GM19240 (cell line): ENCODE data around the gene SELENOT.
"Not testable (repeated sequence)": the region's sequence is repeated elsewhere in the genome, so short reads cannot be mapped to it uniquely, and the experiment has no call there.

ENCODE experiments used
- DNase-seq: peaks from one replicate; pipeline ENCODE4 v3.0.0; 2011; ENCODE audit warnings: low spot score; ENCODE audit not compliant: insufficient read length

Gene SELENOT

DNA sequence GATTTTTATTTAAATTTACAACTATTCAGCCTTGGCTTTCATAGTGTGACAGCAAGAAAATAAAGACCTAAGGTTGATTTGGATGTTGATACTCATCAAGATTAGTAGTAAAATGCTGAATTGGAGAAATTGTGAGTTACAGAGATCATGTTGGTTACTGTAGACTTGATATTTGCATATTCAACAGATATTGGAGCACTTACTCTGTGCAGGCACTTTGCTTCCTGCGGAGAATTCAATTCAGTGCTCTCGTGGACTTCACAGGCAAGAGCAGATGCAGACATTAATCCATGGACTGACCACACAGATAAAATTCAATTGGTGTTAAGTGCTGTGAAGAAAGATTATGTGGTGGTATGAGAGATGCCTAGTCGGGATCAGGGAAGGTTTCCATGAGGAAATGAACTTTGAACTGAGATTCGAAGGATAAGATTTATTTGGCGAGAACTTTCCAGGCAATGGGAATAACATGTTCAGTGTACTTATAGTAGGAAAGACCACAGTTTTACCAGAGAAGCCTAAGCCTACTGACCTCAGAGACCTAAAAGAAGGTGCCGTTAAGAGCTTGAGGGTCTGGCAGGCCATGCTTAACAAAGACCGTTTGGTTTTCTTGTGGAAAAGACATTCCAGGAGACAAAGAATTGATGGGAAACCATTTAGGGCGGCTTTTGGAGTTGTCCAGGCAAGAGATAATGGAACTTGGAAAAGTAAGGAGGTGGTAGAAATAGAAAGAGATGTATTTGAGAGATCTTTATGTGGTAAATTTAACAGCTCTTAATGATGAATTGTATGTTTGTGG lies 4.3 kb downstream of the SELENOT start:
- DNase-seq: no peak

DNA sequence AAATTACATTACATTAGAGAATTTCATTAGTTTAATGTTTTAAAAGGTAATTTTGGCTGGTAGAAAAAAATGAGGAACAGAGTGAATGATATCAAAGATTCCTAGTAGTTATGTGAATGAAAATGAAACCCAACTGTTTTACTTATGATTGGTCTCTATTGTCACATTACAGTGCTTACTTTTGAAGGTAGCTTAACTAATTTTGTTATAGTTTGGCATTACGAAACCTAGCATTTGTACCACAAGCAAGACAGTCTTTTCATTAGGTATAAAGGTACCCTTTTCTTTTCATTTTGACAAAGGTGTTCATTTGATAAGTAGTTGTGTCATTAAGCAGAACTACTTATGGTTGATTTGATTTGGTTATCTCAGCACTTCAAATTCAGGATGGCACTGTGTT lies 6.9 kb downstream of the SELENOT start:
- DNase-seq: no peak

DNA sequence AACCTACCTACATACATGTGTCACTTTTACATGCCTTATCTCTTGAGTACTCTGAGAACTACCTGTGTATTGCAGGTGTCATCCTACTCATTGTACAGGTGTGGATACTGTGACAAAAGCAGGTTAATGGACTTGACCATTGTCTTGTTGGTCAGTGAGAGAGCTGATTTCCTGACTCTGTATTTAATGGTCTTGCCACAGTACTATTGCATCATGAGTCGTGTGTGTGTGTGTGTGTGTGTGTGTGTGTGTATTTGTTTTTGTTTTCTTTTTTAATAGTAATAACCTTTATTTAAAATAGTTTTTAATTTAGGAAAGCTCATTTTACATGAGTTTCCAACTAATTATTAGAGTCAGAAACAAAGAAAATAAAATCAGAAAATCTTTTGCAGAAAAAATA lies 7.7 kb downstream of the SELENOT start:
- DNase-seq: no peak

DNA sequence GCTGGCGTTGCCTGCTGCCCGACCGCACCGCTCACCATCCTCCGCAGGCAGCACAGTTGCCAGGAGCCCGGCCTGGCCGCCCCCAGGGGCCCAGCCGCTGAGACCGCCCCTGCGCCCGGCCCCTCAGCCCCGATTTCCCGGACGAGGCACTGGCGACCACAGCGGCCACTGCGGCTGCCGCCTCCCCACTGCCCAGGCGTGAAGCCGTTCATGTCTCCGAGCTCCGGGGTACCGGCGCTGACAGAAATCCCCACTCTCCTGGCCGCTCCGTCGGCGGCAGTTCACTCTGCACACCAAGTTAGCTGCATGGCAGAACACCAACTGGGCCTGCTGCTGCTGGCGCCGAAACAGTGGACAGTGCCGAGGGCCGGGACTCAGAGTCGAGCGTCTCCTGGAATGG lies 8.5 kb downstream of the SELENOT start:
- DNase-seq: no peak

DNA sequence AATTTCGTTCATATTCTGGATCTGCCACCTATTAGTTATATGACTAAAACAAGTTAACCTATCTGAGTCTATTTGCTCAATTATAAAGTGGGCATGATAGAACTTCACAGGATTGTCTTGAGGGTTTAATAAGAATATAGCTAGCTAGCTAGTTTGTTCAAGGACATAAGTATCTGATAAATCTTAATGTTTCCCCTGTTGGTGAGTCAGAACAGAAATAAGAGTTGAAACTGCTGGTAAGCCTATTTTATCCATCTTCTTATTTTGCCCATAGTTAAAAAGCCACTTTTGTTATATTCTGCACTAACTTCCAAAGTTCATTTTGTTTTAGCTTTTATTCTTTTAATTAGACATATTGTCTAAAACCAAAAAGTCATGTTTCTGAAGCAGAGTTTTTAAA lies 9.4 kb downstream of the SELENOT start:
- no peak for DNase-seq

DNA sequence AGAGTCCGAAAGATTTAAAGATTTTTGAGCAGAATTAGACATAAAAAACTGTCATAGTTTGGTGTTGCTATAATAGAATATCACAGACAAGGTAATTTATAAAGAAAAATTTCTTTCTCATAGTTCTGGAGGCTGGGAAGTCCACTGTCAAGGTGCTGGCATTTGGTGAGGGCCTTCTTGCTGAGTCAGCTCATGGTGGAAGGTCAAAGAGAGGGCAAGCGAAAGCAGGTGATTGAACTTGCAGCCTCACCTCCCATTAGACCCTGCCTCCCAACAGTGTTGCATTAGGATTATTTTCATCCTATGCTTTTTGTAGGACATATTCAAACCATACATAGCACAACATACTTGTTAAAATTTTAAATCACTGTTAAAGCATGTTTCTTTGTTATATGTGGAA lies 9.9 kb downstream of the SELENOT start:
- no peak for DNase-seq

DNA sequence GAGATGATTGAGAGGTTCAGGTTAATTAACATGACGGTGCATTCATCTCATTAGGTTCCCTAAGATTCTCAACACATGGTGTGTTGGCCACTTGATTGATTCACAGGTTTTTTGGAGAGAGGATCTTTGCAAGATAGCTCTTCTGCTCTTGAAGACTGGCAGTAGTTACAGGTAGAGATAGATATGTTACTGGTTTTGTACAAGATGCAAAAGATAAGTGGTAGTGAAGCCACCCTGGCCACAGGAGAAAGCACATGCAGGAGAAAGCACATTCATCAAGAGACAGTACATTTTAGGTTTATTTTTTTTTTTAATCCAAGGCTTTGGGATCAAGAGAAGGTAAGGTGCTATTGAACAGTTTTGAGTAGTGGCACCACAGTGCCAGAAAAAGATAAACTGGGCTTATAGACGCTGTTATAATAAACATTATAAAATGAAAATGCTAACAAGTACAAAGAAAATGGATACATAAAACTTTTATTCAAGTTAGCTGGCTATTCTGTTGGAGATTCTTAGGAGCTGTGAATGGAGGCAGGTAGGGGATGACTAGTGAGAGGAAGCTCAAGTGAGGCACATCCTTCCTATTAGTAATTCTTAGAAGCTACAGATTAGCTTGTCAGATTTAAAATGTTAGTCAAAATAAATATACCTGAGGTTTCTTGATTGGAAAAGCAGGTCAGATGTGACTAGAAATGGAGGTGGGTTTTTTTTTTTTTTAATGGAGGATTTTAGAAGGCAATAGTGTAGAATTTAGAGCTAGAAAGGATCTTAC lies 10.8 kb downstream of the SELENOT start:
- DNase-seq: no peak

DNA sequence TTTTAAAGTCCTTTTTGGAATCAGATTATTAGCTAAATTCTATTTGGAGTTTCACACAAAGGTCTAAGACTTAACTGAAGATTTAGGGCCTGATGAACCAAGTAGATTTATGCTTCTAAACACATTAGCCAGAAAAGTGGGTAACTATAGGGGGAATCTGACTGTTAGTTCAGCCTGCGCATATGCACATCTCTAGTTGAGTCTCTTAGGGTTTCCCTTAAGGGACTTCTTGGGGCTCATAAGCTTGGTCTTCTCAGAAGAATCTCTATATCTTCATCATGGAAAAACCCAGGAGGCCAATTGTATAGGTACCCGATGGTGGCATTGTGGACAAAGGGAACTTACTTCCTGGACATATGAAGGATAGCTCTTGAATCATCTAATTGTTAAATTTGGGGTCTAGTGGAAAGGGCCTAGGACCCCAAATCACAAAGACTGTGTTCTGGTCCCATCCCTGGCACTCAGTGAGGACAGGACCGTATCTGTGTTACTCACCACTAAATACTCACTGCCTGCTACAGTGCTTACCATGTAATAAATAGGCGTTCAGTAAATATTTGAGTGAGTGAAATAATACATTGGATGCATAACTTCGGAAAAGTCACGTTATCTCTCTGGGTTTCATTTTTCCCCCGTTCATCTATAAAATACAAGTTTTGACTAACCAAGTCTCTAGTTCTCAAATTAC lies 17.0 kb downstream of the SELENOT start:
- no peak for DNase-seq

DNA sequence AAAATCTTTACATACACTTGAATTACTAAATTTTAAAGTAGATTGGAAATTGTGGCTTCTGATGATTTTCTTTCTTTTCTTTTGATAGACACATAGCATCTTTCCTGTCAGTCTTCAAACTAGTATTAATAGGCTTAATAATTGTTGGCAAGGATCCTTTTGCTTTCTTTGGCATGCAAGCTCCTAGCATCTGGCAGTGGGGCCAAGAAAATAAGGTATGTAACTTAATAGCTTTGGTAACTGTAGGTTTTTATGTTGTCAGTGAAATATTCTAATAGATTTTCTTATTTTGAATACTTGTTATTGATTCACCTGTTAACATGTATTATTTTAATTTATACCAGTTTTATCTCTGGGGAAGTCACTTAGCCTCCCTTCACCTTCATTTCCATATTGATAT lies 19.8 kb downstream of the SELENOT start:
- DNase-seq: not testable (repeated sequence)

DNA sequence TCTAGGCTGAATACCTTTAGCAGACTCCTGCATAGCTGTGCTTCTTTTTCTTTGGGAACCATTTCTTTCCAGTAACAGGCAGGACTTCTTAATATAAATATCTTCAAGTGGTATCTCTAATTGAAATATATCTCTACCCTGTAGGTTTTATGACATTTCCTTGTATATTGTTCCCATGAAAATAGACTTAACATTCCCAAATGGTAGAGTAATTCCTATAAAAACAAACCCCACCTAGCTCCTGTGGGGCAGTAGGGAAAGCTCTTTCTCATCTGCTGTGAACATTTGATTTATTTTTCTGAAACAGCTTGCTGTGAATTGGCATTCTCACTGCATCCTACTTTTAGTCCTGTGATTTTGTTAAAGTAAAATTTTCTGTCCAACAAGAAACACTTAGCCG lies 20.8 kb downstream of the SELENOT start:
- no peak for DNase-seq

DNA sequence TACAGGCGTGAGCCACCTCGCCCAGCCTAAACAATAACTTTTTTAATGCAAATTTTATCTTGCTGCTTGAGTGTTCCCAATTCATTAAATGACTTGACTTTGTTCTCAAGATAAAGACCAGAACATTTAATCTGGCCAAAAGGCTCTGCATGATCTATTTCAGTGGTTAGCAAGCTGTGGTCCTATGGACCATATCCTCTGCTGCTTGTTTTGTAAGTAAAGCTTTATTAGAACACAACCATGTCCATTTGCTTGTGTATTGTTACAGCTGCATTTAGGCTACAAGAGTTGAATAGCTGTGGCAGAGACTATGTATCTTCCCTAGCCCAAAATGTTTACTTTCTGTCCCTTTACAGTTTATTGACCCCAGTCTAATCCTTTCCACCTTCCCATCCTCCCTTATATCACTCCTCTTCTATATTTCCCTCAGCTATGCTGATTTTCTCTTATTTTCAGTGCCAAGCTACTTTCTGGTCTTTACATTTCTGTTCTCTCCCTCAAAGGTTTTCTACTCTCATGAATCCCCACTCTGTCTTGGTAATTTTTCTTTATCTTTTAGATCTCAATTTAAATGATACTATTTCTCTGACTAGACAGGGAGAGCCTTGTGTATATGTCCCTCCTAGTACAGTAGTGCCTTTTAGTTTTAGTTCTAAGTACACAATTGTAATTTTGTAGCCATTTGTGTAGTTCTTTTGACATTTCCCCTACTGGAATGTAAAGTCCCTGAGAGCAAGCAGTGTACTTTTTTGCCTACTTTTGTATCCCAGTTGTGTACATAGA lies 23.2 kb downstream of the SELENOT start:
- no peak for DNase-seq

DNA sequence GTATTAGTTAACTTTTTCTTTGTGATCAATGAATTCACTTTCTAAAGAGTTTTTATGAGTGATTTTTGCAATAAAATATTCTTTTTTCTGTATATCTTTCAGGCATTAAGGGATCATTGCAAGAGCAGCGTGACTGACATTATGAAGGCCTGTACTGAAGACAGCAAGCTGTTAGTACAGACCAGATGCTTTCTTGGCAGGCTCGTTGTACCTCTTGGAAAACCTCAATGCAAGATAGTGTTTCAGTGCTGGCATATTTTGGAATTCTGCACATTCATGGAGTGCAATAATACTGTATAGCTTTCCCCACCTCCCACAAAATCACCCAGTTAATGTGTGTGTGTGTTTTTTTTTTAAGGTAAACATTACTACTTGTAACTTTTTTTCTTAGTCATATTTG lies 24.4 kb downstream of the SELENOT start:
- no peak for DNase-seq

DNA sequence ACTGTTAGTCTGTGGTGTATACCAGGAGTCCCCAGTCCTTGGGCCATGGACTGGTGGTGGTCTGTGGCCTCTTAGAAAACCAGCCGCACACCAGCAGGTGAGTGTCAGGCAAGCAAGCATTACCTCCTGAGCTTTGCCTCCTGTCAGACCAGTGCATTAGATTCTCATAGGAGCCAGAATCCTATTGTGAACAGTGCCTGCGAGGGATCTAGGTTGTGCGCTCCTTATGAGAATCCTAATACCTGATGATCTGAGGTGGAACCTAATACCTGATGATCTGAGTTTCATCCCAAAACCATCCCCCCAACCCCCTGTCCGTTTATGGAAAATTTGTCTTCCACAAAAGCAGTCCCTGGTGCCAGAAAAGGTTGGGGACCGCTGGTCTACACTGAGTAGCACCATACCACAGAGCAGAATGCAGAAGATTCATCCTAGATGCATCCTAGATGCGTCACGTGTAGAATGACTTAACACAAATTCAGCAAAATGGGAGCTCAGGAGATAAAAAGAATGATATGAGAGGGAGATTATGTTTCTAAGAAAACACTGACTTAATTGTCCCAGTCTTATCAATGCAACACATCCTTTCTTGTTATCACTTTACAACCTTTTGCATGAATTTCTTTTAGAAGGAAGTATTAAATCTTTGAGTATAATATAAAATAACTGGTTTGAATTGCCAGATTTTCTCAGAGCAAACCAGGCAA lies 28.5 kb downstream of the SELENOT start:
- no peak for DNase-seq

DNA sequence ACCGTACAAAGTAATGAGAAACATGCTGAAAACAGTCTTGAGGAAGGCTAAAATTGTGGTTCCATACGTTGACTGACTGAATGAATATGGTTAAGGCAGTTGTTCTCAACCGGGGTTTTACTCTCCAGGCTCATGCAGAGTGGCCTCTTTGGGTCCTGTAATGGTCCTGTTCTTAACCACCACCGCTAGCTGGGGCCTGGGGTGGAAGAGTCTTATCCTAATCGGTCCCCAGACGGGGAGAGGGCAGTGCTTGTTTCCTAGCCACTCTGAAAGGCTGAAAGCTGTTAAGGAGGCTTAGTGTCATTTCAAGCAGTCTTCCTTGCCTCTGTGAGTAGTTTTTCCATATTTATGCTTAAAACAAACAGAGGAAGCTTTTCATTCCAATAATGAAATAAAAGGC lies 32.0 kb downstream of the SELENOT start:
- no peak for DNase-seq

DNA sequence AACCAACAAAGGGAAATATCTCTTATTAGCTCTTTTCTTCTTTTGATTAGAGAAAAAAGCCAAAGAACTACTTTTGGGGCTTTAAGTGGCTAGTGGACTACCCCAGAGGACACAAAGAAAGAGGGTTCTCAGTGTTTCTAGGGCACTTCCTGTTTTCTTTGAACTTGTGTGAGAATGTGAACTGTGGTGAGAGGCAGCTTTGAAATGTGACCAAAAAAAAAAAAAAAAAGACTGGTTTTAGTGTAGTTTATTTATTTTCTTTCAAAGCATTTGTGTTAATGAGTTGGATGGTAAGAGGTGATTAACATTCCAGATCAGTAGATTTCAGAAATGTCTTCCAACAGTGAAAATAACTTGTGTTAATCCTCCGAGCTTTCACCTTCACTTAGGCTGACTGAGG lies 32.4 kb downstream of the SELENOT start:
- DNase-seq: no peak

DNA sequence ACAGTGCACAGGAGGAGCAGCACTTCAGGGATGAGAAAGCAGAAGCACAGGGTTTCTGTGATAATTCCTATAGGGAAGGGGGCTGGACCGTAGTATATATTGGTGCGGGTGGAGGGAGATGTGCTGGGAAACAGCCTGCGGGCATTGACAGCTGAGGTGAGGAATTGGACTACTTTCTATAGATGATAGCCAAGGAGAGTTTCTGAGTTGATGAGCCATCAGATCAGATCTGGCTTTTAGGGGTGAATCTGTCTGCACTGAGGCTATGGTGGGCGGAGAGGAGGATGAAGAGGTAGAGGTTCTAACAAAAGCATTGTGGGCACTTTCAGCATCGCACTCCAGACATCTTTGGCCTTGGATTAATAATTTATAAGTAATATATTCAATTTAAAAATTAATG lies 33.1 kb downstream of the SELENOT start:
- no peak for DNase-seq

DNA sequence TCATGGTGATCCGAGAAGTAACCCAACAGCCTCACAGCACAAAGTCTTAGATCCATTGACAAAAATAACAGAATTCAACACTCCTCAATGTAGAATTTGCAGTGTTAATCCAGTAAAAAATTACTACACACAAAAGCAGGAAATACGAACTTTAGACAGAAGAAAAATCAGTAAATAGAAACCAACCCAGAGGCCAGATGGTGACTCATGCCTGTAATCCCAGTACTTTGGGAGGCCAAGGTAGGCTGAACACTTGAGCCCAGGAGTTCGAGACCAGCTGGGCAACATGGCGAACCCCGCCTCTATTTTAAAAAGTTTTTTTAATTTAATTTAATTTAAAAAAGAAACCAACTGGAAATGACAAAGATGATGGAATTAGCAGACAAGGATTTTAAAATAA lies 36.1 kb downstream of the SELENOT start:
- no peak for DNase-seq

DNA sequence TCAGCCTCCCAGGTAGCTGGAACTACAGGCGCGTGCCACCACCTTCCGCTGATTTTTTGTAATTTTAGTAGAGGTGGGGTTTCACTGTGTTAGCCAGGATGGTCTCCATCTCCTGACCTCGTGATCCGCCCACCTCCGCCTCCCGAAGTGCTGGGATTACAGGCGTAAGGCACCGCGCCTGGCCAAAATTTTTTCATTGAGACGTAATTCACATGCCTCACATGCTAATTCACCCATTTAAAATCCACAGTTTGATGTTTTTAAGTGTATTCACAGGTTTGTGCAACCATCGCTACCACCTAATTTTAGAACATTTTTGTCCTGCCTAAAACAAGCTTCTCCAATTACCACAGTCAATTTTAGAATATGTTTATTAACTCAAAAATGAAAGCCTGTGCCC lies 37.1 kb downstream of the SELENOT start:
- no peak for DNase-seq

DNA sequence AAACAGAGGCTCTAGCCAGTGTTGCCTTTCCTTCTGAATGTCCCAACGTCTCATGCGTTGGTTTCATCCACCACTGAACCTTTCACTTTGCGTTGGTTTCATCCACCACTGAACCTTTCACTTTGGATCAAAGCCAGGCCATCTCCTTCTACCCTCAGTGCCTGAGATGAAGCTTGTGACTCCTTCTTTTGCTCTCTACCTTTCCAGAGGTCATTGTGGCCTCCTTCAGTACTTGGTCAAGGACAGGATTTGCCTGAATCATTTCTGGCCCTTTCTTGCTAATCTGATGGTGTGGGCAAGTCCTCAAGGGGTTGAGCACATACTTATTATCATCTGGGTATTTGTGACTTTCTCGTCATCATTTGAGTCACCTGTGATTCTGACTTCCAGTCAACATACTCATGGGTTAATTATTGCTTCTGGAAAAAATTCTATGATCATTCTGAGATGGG lies 50.0 kb downstream of the SELENOT start:
- no peak for DNase-seq

DNA sequence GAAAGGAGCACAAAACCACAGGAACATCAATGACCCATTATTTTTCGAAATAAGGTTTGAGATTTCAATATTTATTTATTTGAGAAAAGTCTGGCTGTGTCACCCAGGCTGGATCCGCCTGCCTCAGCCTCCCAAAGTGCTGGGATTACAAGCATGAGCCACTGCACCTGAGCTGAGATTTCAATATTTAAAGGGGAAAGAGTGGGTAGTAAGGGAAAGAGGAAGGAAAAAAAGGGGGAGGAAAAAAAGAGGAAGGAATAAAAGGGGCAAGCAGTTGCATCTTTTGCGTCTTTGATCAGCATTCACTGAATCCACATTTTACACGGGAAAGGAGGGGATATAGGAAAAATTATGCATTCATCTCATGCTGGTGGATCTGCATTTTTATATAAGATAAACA lies 53.2 kb downstream of the SELENOT start:
- no peak for DNase-seq
